ENCODE results near the gene ASTN1.

Gene ASTN1

DNA sequence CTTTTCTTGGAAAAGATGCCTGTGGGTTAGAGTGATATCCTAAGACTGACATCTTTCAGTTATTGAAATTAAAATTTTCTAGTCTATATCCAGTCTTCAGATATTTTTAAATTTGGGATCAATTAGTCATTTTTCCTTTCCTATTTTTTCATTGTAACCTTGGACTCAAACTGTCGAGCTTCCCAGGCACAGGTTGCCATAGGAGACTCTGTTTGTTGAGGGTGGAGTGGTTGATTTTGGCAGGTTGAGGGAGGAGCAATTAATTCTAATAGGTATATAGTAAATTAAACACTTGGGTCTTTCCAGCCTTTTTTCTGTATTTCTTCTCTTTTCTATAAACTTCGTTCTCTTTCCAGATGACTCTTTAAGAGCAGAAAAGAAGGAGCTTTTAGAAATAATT is 326.8 kb downstream of the ASTN1 start:
- DNase-seq (ENCODE audit: low read depth), result no peak

DNA sequence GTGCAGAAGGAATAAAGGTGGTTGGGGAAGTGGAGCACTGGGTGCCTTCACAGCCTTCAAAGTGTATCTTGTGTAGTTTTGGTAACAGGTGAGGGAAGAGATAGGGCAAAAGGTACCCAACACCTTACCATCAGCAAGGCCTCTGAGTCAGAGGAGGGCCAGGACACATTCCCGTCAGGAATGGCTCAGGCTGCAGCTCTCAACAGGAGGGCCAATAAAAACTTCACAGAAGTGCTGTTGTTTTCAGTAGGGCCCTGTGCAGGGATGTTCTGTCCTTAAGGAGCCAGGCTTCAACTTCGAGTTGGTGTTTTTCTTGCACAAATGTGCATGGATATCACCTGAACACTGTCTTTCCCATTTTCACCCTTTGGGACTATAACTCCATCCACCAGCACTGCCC is 333.4 kb downstream of the ASTN1 start:
- no peak for DNase-seq (ENCODE audit: low read depth)

DNA sequence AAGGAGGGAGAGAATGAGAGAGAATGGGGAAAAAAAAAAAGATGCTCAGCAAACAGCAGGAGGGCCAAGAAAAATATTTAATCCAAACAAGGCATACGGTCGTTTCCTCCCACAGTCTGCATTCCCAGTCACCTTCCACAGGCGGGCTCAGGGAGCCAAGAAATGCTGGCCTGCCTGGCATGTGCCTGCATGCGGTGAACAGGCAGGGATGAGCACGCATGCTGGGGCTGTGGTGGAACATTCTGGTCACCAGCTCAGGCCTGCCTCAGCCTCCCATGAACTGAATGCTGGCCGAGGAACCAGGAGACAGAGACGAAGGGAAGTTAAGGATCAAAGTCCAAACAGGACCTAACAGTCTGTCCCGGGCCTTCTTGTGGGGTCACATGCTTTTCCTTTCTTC is 335.3 kb downstream of the ASTN1 start:
- no peak for DNase-seq (ENCODE audit: low read depth)

DNA sequence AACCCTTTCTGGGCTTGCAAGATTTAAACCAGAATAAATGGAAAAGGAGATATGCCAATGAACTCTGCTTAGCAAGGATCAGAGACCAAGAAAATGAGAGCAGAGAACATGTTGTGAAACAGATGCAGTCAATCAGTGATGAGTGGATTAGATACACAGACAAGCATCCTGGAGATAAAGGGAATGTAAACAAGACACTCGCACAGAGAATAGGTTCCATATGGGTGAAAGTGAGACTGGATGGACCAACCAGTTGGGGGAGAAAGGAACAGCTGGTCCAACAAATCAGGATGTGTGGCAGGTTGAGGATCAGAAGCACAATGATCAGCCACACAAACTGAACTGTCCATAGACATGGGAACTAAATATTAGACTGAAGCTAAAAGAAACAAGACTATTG is 338.2 kb downstream of the ASTN1 start:
- no peak for DNase-seq (ENCODE audit: low read depth)

DNA sequence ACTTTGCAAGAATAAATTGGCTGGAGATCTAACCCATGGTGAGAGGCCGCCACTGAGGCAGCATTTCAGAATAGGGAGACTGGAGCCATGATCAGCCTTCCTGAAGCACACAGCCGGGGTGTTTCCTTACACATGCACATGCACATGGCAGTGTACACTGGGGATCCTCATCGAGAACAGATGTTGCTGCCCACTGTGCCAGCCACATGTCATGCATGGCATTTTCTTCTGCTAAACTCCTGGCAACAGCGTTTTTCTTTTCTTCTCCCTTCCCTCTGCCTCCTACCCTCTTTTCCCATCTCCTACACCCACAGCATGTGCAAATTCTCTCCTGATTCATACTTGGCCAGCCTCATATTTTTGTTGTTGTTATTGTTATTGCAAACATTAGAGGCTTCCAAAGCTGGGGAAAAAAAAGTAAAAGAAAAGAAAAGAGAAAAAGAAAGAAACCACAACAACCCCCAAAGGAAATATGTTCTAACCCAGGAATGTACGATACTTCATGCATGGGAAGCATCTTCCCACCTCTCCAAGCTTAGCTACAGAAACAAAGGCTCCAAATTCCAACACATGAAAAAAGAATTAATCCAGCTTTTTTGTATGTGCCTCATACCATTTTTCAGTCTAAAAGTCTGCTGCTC is 344.0 kb downstream of the ASTN1 start:
- DNase-seq (ENCODE audit: low read depth), result no peak

DNA sequence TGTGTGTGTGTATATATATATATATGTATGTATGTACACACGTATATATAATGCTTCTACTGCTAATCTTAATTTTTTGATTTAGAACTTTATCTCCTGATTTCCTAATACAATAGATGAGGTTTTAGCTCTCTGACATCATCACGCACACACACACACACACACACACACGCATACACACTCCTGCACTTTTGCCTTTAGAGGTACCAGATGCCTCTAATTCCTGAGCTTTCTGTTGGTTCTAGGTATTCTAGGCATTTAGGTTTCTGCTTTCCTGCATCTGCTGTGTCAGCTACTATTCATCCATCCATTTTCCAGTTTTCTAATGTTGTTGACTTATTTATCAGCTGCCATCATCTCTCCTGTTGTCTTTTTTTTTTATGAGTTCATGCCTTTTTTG is 348.3 kb downstream of the ASTN1 start:
- no peak for DNase-seq (ENCODE audit: low read depth)

DNA sequence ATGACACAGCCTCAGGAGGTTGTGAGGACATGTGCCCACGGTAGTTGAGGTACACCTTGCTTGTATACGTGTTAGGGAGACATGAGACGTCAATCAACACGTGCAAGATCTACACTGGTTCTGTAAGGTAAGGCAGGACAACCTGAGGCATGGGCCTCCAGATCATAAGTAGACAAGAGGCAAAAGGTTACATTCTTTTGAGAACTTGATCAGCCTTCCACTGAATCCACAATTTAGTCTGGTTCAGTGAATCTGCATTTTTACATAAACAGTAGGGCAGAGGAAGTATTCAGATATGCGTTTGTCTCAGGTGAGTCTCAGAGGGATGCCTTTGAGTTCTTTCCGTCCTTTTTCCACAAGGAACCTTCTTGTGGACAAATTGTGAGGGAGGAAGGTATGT is 348.9 kb downstream of the ASTN1 start:
- DNase-seq (ENCODE audit: low read depth), result no peak

DNA sequence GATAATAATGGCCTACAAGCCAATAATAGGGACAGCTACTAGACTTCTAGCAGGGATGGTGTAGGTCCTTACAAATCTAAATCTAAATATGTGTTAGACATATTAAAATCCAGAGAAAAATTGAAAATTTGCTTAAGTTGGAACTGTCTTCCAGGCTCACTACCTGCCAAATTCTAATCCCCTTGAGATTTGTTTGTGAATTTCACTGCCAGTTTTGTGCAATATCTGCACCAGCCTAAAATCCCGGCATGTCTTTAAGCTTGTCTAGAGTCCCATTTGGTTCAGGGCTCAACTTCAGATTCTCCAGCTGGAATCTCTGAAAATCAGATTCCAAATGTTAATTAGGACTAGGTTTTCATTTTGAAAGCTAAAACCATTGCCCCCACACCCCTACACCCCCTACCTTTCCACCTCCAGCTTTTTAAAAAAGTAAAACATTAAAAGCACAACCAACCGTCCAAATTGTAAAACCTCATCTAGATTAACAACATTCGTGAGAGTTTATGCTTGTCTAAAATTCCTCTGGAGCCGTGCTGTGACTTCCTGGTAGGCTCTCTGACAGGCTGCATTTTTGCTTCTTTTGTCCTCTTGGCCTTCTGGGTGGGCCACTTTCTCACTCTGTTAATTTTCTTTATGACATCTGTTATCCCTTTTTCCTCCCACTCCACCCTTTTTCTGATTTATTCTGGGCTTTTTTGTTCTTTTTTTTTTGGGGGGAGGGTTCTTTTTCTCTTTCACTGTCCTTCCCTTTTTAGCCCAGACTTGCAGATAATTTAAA is 352.8 kb downstream of the ASTN1 start:
- no peak for DNase-seq (ENCODE audit: low read depth)

DNA sequence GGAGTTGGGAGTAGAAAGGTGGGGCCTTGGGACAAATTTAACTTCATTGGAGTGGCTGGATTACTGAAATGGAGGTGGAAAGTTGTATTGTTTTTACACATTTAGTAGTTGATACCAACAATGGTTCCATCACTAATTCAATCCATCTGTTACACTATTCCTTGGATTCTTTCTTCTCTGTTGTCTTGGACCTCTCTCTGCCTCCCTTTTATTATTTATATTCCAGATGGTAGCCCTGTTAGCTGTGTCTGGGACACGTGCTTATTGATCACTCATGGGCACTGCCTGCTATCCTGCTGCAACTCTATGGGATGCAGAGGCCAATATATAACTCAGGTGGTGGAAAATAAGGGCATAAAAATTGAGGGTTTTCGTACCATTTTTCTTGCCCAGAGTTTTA is 355.2 kb downstream of the ASTN1 start:
- no peak for DNase-seq (ENCODE audit: low read depth)
